GM12891 (cell line): ENCODE results near the gene PRCP.

ENCODE experiments used
- POLR2A ChIP-seq: IDR thresholded peaks from 2 replicates; pipeline ENCODE4 v1.6.1; 2011; ENCODE audit warnings: low read depth, low read length, control low read depth
- TAF1 ChIP-seq: IDR thresholded peaks from 2 replicates; pipeline ENCODE4 v1.6.1; 2011; ENCODE audit warnings: low read depth, low read length, control low read depth

- no peak for TF ChIP-seq POLR2A
- no peak for TF ChIP-seq TAF1
Observed at GRCh38 chr11:82930229-82930628, 30.0 kb upstream of the PRCP start.
